A549 (cell line): ENCODE data around the gene CARD9.

Source experiments
- BHLHE40 ChIP-seq: IDR thresholded peaks from 2 replicates; pipeline ENCODE4 v1.6.1; 2012; ENCODE audit warnings: low read depth, low read length, inconsistent platforms
- CHD4 ChIP-seq: fragments of 200-600 bp; sonication (generic); IDR thresholded peaks from 2 replicates; pipeline ENCODE4 v1.6.1; 2016; ENCODE audit warnings: antibody characterized with exemption, mild to moderate bottlenecking, borderline replicate concordance
- JUNB ChIP-seq: fragments of >200 bp; sonication (Bioruptor Twin); formaldehyde crosslinking; IDR thresholded peaks from 2 replicates; pipeline ENCODE4 v1.6.1; 2016
- KDM5A ChIP-seq: fragments of 200-600 bp; sonication (generic); IDR thresholded peaks from 2 replicates; pipeline ENCODE4 v1.6.1; 2016; ENCODE audit warnings: antibody characterized with exemption, mild to moderate bottlenecking
- MAZ ChIP-seq: fragments of 150-350 bp; IDR thresholded peaks from 2 replicates; pipeline ENCODE4 v1.6.1; 2014; ENCODE audit warnings: antibody characterized with exemption, low read depth, low read length, borderline replicate concordance
- MYC ChIP-seq: IDR thresholded peaks from 2 replicates; pipeline ENCODE4 v1.6.1; 2012; ENCODE audit warnings: mild to moderate bottlenecking, inconsistent platforms, low read length, improper control_type of control experiment, borderline replicate concordance
- POLR2A ChIP-seq: IDR thresholded peaks from 2 replicates; pipeline ENCODE4 v1.6.1; 2012; ENCODE audit warnings: mild to moderate bottlenecking, low read length
- POLR2AphosphoS2 ChIP-seq: conservative IDR thresholded peaks from 2 replicates; pipeline ENCODE4 v1.6.1; 2012; ENCODE audit warnings: low read length, improper control_type of control experiment, inconsistent platforms
- RAD21 ChIP-seq, 2 experiments: fragments of >200 bp in 1 of 2; sonication (Bioruptor Twin) in 1 of 2; formaldehyde crosslinking in 1 of 2; IDR thresholded peaks in 1 of 2; conservative IDR thresholded peaks in 1 of 2; 2 replicates in 1 of 2; 3 replicates in 1 of 2; pipeline ENCODE4 v1.6.1; 2012 to 2018; ENCODE audit warnings: inconsistent platforms in 1 of 2
- RCOR1 ChIP-seq: fragments of 150-350 bp; IDR thresholded peaks from 2 replicates; pipeline ENCODE4 v1.6.1; 2014; ENCODE audit warnings: antibody characterized with exemption, low read length, low read depth
- RFX5 ChIP-seq: fragments of 450-650 bp; IDR thresholded peaks from 2 replicates; pipeline ENCODE4 v1.7.1; 2014; ENCODE audit warnings: antibody characterized with exemption, mild to moderate bottlenecking, moderate library complexity
- SMC3 ChIP-seq: fragments of >200 bp; sonication (Bioruptor Twin); formaldehyde crosslinking; IDR thresholded peaks from 3 replicates; pipeline ENCODE4 v1.6.1; 2018; ENCODE audit warnings: inconsistent platforms
- TF ChIP-seq, protein P1 (sequence below): fragments of >200 bp; sonication (Bioruptor Twin); formaldehyde crosslinking; IDR thresholded peaks from 3 replicates; pipeline ENCODE4 v1.5.1; 2016

DNA sequence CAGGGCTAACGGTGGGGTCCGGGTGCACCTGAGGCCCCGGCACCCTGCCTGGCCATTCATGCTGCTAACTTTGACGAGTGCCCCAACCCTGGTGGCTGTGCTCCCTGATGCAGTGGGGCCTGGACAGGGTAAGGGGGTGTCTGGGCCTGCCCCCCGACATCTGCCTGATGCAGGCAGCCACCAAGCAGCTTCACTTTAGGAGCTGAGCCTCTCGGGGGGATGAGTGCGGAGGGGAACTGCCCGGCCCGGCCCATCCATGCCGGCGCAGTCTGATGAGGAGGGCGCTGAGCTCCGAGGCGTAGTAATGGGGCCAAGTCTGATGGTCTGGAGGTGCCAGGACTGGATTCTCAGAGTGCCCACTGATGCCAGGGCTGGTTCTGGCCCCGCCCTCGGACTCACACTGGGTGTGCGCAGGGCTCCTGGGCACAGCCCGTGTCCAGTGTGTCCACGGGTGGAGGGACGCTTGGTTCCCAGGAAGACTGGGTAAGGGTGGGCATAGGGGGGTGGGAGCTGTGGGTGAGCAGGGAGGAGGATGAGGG lies 26.5 kb downstream of the CARD9 start:
- TF ChIP-seq POLR2AphosphoS2, result no peak
- no peak for TF ChIP-seq CHD4
- TF ChIP-seq, protein P1, sequence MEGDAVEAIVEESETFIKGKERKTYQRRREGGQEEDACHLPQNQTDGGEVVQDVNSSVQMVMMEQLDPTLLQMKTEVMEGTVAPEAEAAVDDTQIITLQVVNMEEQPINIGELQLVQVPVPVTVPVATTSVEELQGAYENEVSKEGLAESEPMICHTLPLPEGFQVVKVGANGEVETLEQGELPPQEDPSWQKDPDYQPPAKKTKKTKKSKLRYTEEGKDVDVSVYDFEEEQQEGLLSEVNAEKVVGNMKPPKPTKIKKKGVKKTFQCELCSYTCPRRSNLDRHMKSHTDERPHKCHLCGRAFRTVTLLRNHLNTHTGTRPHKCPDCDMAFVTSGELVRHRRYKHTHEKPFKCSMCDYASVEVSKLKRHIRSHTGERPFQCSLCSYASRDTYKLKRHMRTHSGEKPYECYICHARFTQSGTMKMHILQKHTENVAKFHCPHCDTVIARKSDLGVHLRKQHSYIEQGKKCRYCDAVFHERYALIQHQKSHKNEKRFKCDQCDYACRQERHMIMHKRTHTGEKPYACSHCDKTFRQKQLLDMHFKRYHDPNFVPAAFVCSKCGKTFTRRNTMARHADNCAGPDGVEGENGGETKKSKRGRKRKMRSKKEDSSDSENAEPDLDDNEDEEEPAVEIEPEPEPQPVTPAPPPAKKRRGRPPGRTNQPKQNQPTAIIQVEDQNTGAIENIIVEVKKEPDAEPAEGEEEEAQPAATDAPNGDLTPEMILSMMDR, result no peak
- no peak for TF ChIP-seq RFX5
- TF ChIP-seq KDM5A, result no peak
- TF ChIP-seq JUNB, result no peak
- TF ChIP-seq POLR2A, result no peak
- TF ChIP-seq RAD21 (conservative IDR thresholded peaks at IDR 0.05 in 1 of 2, IDR thresholded peaks at IDR 0.05 in 1 of 2), result no peak
- TF ChIP-seq MAZ, result no peak
- no peak for TF ChIP-seq MYC
- TF ChIP-seq SMC3, result no peak
- TF ChIP-seq BHLHE40, result no peak
- TF ChIP-seq RCOR1, result no peak
